Measurements from ENCODE around the gene STAT4.

The STAT4 gene

DNA sequence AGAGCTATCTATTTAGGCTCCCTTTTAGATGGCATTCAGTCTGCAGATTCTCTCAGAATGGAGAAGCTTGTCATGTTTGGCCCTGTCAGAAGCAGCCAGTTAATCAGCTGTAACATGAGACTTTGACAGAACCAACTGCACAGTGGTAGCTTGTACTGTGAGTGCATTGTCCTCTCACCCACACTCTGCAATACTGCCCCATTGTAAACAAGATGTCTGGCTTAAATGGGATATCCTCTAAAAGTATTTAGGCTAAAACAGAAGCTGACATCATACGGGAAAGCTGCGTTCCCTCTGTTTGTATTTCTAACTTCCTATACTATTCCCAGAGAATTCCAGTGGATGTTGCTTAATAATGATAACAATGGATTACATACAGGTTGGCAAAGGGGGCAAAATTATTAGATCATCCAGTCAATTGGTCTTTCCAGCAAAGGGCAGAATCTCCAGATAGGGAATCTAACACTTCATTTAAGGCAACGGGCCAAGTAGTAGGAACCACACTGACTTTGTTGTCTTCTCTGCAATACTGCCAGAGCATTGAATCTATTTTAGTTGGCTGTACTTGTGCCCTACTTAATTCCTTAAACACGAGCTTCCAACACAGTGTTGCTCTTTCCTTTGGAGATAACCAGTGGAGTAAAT lies 15.4 kb upstream of the STAT4 start (continued):
- TF ChIP-seq, protein P1, sequence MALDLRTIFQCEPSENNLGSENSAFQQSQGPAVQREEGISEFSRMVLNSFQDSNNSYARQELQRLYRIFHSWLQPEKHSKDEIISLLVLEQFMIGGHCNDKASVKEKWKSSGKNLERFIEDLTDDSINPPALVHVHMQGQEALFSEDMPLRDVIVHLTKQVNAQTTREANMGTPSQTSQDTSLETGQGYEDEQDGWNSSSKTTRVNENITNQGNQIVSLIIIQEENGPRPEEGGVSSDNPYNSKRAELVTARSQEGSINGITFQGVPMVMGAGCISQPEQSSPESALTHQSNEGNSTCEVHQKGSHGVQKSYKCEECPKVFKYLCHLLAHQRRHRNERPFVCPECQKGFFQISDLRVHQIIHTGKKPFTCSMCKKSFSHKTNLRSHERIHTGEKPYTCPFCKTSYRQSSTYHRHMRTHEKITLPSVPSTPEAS (tag by site-specific recombination; IDR thresholded peaks at IDR 0.05) = no peak
- TF ChIP-seq, protein P2, sequence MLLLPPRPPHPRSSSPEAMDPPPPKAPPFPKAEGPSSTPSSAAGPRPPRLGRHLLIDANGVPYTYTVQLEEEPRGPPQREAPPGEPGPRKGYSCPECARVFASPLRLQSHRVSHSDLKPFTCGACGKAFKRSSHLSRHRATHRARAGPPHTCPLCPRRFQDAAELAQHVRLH (tag by site-specific recombination; IDR thresholded peaks at IDR 0.05) = no peak
- TF ChIP-seq ZNF184 (tag by site-specific recombination; IDR thresholded peaks at IDR 0.05) (no peak), ZNF266 (tag by site-specific recombination; IDR thresholded peaks at IDR 0.05; ENCODE audit: low read depth) (no peak), ZFHX2 (tag by site-specific recombination; conservative IDR thresholded peaks at IDR 0.05) (0 out of 2 replicates have a peak, but pooled peaks have one; percentile 23), ZNF335 (tag by site-specific recombination; conservative IDR thresholded peaks at IDR 0.05) (peak; percentile 63; the same call in 1 of the 2 replicates), OSR2 (tag by site-specific recombination; IDR thresholded peaks at IDR 0.05) (peak; percentile 70), ZNF544 (tag by site-specific recombination; IDR thresholded peaks at IDR 0.05) (no peak), ZNF843 (tag by site-specific recombination; IDR thresholded peaks at IDR 0.05) (0 out of 2 replicates have a peak, but pooled peaks have one; percentile 23), ZNF530 (tag by site-specific recombination; IDR thresholded peaks at IDR 0.05; ENCODE audit: low read depth) (no peak), ZNF10 (tag by site-specific recombination; IDR thresholded peaks at IDR 0.05) (no peak), ZNF366 (tag by site-specific recombination; conservative IDR thresholded peaks at IDR 0.05) (no peak), ZNF48 (tag by site-specific recombination; IDR thresholded peaks at IDR 0.05) (no peak), ZNF747 (tag by site-specific recombination; IDR thresholded peaks at IDR 0.05) (no peak), ZNF426 (tag by site-specific recombination; IDR thresholded peaks at IDR 0.05) (no peak), ZFP37 (tag by site-specific recombination; IDR thresholded peaks at IDR 0.05) (no peak), ZNF174 (tag by site-specific recombination; IDR thresholded peaks at IDR 0.05) (no peak), ZNF621 (tag by site-specific recombination; IDR thresholded peaks at IDR 0.05) (no peak), IKZF3 (tag by site-specific recombination; IDR thresholded peaks at IDR 0.05) (no peak; the same call in 1 of the 2 replicates), ZNF571 (tag by site-specific recombination; IDR thresholded peaks at IDR 0.05) (no peak), ZNF19 (tag by site-specific recombination; IDR thresholded peaks at IDR 0.05; ENCODE audit: low read depth) (no peak), GLIS2 (tag by site-specific recombination; IDR thresholded peaks at IDR 0.05) (no peak), ZNF214 (tag by site-specific recombination; IDR thresholded peaks at IDR 0.05; ENCODE audit: borderline replicate concordance) (no peak), GLI2 (tag by site-specific recombination; IDR thresholded peaks at IDR 0.05; ENCODE audit: borderline replicate concordance, low read depth) (no peak), ZNF501 (tag by site-specific recombination; IDR thresholded peaks at IDR 0.05) (no peak), ZNF146 (tag by site-specific recombination; IDR thresholded peaks at IDR 0.05) (no peak), ZSCAN16 (tag by site-specific recombination; IDR thresholded peaks at IDR 0.05) (no peak), YY2 (tag by site-specific recombination; IDR thresholded peaks at IDR 0.05) (no peak), SP7 (tag by site-specific recombination; IDR thresholded peaks at IDR 0.05) (0 out of 2 replicates have a peak, but pooled peaks have one; percentile 41)
- TF ChIP-seq, protein P3, sequence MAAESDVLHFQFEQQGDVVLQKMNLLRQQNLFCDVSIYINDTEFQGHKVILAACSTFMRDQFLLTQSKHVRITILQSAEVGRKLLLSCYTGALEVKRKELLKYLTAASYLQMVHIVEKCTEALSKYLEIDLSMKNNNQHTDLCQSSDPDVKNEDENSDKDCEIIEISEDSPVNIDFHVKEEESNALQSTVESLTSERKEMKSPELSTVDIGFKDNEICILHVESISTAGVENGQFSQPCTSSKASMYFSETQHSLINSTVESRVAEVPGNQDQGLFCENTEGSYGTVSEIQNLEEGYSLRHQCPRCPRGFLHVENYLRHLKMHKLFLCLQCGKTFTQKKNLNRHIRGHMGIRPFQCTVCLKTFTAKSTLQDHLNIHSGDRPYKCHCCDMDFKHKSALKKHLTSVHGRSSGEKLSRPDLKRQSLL (tag by site-specific recombination; IDR thresholded peaks at IDR 0.05) = no peak
- TF ChIP-seq, protein P4, sequence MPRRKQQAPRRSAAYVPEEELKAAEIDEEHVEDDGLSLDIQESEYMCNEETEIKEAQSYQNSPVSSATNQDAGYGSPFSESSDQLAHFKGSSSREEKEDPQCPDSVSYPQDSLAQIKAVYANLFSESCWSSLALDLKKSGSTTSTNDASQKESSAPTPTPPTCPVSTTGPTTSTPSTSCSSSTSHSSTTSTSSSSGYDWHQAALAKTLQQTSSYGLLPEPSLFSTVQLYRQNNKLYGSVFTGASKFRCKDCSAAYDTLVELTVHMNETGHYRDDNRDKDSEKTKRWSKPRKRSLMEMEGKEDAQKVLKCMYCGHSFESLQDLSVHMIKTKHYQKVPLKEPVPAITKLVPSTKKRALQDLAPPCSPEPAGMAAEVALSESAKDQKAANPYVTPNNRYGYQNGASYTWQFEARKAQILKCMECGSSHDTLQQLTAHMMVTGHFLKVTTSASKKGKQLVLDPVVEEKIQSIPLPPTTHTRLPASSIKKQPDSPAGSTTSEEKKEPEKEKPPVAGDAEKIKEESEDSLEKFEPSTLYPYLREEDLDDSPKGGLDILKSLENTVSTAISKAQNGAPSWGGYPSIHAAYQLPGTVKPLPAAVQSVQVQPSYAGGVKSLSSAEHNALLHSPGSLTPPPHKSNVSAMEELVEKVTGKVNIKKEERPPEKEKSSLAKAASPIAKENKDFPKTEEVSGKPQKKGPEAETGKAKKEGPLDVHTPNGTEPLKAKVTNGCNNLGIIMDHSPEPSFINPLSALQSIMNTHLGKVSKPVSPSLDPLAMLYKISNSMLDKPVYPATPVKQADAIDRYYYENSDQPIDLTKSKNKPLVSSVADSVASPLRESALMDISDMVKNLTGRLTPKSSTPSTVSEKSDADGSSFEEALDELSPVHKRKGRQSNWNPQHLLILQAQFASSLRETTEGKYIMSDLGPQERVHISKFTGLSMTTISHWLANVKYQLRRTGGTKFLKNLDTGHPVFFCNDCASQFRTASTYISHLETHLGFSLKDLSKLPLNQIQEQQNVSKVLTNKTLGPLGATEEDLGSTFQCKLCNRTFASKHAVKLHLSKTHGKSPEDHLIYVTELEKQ (tag by site-specific recombination; IDR thresholded peaks at IDR 0.05; ENCODE audit: borderline replicate concordance) = 0 out of 2 replicates have a peak, but pooled peaks have one; percentile 77
- TF ChIP-seq, protein P5, sequence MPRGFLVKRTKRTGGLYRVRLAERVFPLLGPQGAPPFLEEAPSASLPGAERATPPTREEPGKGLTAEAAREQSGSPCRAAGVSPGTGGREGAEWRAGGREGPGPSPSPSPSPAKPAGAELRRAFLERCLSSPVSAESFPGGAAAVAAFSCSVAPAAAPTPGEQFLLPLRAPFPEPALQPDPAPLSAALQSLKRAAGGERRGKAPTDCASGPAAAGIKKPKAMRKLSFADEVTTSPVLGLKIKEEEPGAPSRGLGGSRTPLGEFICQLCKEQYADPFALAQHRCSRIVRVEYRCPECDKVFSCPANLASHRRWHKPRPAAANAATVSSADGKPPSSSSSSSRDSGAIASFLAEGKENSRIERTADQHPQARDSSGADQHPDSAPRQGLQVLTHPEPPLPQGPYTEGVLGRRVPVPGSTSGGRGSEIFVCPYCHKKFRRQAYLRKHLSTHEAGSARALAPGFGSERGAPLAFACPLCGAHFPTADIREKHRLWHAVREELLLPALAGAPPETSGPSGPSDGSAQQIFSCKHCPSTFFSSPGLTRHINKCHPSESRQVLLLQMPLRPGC (tag by site-specific recombination; IDR thresholded peaks at IDR 0.05) = no peak

Measured in HEK293 (cell line).